Fibroblast of pulmonary artery (primary cell): Measurements from ENCODE around the gene HAL.

Experiments
- DNase-seq: peaks from one replicate; pipeline ENCODE4 v3.0.0-alpha.2; 2010; ENCODE audit warnings: low read depth
- H3K4me3 ChIP-seq: replicated peaks from 2 replicates; pipeline ENCODE4 v1.5.1; 2011; ENCODE audit warnings: low read depth, mild to moderate bottlenecking, control low read depth, low read length, moderate library complexity
- CTCF ChIP-seq: IDR thresholded peaks from 2 replicates; pipeline ENCODE4 v1.5.1; 2011; ENCODE audit warnings: mild to moderate bottlenecking, control low read depth, low read length, inconsistent platforms; ENCODE audit errors: missing control alignments

The HAL gene

GRCh38 chr12:96014943-96015599 is 18.9 kb upstream of the HAL start:
- H3K4me3 ChIP-seq: no peak overlapping the region
- peak; percentile 33 for DNase-seq
- TF ChIP-seq CTCF: no peak

GRCh38 chr12:96007729-96008128 is 11.6 kb upstream of the HAL start:
- no peak for DNase-seq
- H3K4me3 ChIP-seq: no peak overlapping the region
- no peak for TF ChIP-seq CTCF

- no peak for DNase-seq
- TF ChIP-seq CTCF: no peak
- no peak overlapping the region for H3K4me3 ChIP-seq
Measured at GRCh38 chr12:96006727-96007126, 10.6 kb upstream of the HAL start.

DNA sequence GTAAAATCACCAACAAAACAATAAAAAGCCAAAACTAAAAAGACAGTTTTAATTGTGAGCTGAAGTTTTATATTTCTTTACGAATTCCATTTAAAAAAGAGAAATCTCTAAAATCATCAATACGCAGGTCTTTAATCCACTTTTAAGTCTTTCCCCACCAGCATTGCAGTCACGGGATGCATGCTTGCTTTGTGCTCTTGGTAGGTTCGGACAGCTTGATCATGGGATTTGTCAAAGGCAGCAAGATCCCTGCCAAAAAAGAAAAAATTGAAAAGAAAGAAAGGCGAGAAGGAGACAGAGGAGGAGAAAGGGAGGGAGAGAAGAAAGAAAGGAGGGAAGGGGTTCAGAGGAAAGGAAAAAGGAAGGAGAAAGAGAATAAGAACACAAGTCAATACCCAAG is 4.7 kb upstream of the HAL start:
- no peak for TF ChIP-seq CTCF
- DNase-seq: no peak
- no peak overlapping the region for H3K4me3 ChIP-seq

DNA sequence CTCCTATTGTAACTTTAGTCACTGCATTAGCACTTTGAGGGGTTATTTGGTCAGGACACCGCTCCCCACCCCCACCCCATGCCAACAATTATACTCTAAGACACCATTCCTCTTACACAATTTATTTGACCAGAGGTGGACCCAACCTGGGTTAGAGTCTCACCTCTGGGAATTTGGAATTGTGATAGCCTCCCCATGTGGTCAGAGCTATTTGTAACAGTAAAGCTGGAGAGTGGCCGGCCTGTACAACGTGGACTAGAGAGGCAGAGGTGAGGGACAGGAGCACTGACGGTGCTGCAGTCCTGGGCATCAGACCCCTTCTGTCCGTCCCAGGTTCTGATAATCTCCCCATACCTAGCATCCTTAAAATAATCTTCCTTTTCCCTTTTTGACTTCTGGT is 3.3 kb upstream of the HAL start:
- no peak overlapping the region for H3K4me3 ChIP-seq
- no peak for DNase-seq
- no peak for TF ChIP-seq CTCF

DNA sequence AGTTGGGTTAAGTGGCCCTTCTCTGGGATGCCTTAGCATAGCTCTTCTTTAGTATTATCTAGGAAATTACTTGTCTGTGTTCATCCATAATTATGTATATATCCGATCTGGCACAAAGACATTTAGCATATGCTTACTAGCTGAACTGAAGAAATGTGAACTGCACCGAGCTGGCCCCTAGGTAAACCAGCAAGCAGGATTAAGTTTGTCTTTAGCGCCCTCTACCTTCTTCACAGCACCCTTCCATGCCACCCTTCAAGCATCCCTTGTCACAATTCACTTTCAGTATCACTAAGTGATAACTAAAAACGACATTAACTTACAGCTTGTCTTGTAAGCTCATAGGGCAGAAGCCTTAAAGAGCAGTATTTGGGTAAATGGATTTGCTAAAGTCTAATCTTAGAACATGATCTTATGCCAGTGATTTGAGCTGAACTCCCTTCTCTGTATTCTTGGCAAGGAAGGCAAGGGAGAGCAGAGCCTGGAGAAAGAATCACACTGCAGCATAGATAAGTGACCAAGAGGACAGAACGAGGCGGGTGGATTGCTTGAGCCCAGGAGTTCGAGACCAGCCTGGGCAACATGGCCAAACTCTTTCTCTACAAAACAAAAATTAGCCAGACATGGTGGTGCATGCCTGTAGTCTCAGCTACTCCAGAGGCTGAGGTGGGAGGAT is 2.6 kb upstream of the HAL start:
- TF ChIP-seq CTCF: peak; percentile 73
- DNase-seq: peak; percentile 70
- H3K4me3 ChIP-seq: no peak overlapping the region

- TF ChIP-seq CTCF: no peak
- DNase-seq: no peak
- no peak overlapping the region for H3K4me3 ChIP-seq
Measured at GRCh38 chr12:95997911-95998510, 1.9 kb upstream of the HAL start.
